Esophagus muscularis mucosa (tissue), 4 donors: Measurements from ENCODE around the gene COL12A1.

Experiments used
- CTCF ChIP-seq, 3 experiments: fragments of 200-600 bp in 2 of 3; fragments of 450-650 bp in 1 of 3; sonication (generic) in 2 of 3; IDR thresholded peaks; one replicate each; pipeline ENCODE4 v1.5.1; 2017 to 2019; ENCODE audit warnings: antibody characterized with exemption in 3 of 3, mild to moderate bottlenecking in 2 of 3, moderate library complexity in 1 of 3
- EP300 ChIP-seq: sonication (generic); formaldehyde crosslinking; IDR thresholded peaks from one replicate; pipeline ENCODE4 v1.6.1; 2017; ENCODE audit warnings: antibody characterized with exemption
- POLR2AphosphoS5 ChIP-seq, 2 donors: sonication (generic); formaldehyde crosslinking; IDR thresholded peaks; one replicate each; pipeline ENCODE4 v1.6.1; 2017; ENCODE audit warnings: antibody characterized with exemption in 2 of 2

- TF ChIP-seq POLR2AphosphoS5 (IDR thresholded peaks at IDR 0.05), result no peak
- TF ChIP-seq EP300, result no peak
- TF ChIP-seq CTCF (IDR thresholded peaks at IDR 0.05), result no peak
Observed at GRCh38 chr6:75167851-75168250, 38.0 kb downstream of the COL12A1 start.
